Astrocyte (in vitro differentiated cells and primary cell): Measurements from ENCODE around the gene NXPH3.

Experiments
- CTCF ChIP-seq: IDR thresholded peaks from 2 replicates; pipeline ENCODE4 v1.5.1; 2011; ENCODE audit warnings: low read depth, mild to moderate bottlenecking, inconsistent platforms, low read length, moderate library complexity; ENCODE audit not compliant: insufficient read depth
- EZH2 ChIP-seq: IDR thresholded peaks from 2 replicates; pipeline ENCODE4 v1.6.1; 2012; ENCODE audit warnings: mild to moderate bottlenecking, low read length, inconsistent platforms; ENCODE audit not compliant: insufficient read depth

DNA sequence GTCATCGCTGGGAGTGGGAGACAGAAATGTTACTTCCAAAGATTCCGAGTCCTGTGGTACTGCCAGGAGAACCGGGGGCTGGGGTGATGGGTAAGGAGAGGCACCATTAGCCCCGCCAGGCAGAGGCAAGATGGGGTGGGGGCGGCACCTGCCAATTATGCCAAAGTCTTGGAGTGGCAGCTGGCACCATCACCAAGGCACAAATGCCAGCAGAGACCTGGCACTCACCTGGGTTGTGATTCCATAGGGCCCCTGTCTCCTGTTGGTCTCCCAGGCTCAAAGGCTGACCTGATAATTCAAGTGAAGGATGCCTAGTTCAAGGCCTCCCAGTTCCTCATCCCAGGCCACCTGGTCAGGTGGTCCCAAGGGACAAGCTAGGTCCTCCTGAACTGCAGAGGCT lies 7.6 kb downstream of the NXPH3 start:
- no peak for TF ChIP-seq CTCF
- TF ChIP-seq EZH2 = no peak
